ENCODE measurements around the gene MMP20. TPM values are rescaled to one million over a fixed set of nuclear protein-coding genes. Genes with fewer than 3 reads are reported as not detected.

The MMP20 gene
- total and polyA plus RNA-seq, 2 experiments from 2014 or later = not detected

GRCh38 chr11:102654761-102655160 lies 29.6 kb upstream of the MMP20 start (continued):
- TF ChIP-seq ZNF462 (CRISPR knock-in tag; IDR thresholded peaks at IDR 0.05) (no peak), CTCF (conservative IDR thresholded peaks at IDR 0.05; ENCODE audit: low read depth in 2 of 2) (no peak), ZNF331 (CRISPR knock-in tag; IDR thresholded peaks at IDR 0.05; ENCODE audit: low read depth) (no peak)

GRCh38 chr11:102653744-102654291 lies 28.7 kb upstream of the MMP20 start:
- H3K27me3 Mint-ChIP-seq (ENCODE audit: insufficient read depth, low read depth, poor library complexity) = no peaks in the 10 kb centered on the region
- Histone ChIP-seq H3F3A (replicated peaks; ENCODE audit: low read depth) (no peaks in the 10 kb centered on the region), H3K36me3 (ENCODE audit: insufficient read depth) (no peaks in the 10 kb centered on the region), H2AFZ (no peak overlapping the region), H3K27me3 (ENCODE audit: insufficient read depth) (no peaks in the 10 kb centered on the region), H3K4me2 (no peak overlapping the region), H3K9me2 (ENCODE audit: insufficient read depth) (0 out of 2 replicates have a peak, but pooled peaks cover 5% of the 10 kb centered on the region), H3K4me3 (no peak overlapping the region), H3K79me2 (replicated peaks; ENCODE audit: insufficient read depth) (no peaks in the 10 kb centered on the region), H3K4me1 (ENCODE audit: insufficient read depth) (no peaks in the 10 kb centered on the region), H4K20me1 (replicated peaks; ENCODE audit: insufficient read depth) (no peaks in the 10 kb centered on the region), H3K27ac (ENCODE audit: low read depth) (no peak overlapping the region)
- H3K4me1 Mint-ChIP-seq = no peaks in the 10 kb centered on the region
- no peak for ATAC-seq
- no peaks in the 10 kb centered on the region; the same call in 1 of the 3 replicates for H3K9me3 Mint-ChIP-seq
- DNase-seq (ENCODE audit: low spot score) = no peak
- H3K36me3 Mint-ChIP-seq (ENCODE audit: low read depth) = no peaks in the 10 kb centered on the region; the same call in 2 of the 3 replicates
- no peak overlapping the region for H3K27ac Mint-ChIP-seq
- no peak overlapping the region for H3K4me3 Mint-ChIP-seq
- TF ChIP-seq NANOG (IDR thresholded peaks at IDR 0.05; ENCODE audit: borderline replicate concordance) (no peak), ETS1 (IDR thresholded peaks at IDR 0.05) (no peak), POLR2AphosphoS5 (IDR thresholded peaks at IDR 0.05; ENCODE audit: low read depth) (no peak), CREB1 (CRISPR knock-in tag; IDR thresholded peaks at IDR 0.05; ENCODE audit: low read depth) (no peak), JUNB (IDR thresholded peaks at IDR 0.05; ENCODE audit: unreplicated experiment) (no peak), CTCF (conservative IDR thresholded peaks at IDR 0.05; ENCODE audit: low read depth in 2 of 2) (no peak)
